Lower lobe of right lung (tissue), 2 donors: ENCODE measurements around the gene CD84. TPM values are rescaled to one million over a fixed set of nuclear protein-coding genes. Genes with fewer than 3 reads are reported as not detected.

ENCODE experiments used
- ATAC-seq, 2 donors: fragments of 200-7000 bp; cut with Tn5 transposase; one replicate each; pipeline ENCODE4 v1.9.1; 2020 to 2022; ENCODE audit warnings: mild to moderate bottlenecking in 2 of 2, moderate library complexity in 2 of 2
- DNase-seq: peaks from one replicate; pipeline ENCODE4 v3.0.0-alpha.2; 2020
- H3K27ac ChIP-seq: fragments of 200-600 bp; one replicate; pipeline ENCODE4 v1.8.0; 2022
- H3K27me3 ChIP-seq: fragments of 200-600 bp; one replicate; pipeline ENCODE4 v1.8.0; 2022; ENCODE audit warnings: low read depth
- H3K36me3 ChIP-seq: fragments of 200-600 bp; one replicate; pipeline ENCODE4 v1.8.0; 2022; ENCODE audit warnings: mild to moderate bottlenecking
- H3K4me1 ChIP-seq: fragments of 200-600 bp; one replicate; pipeline ENCODE4 v1.8.0; 2022
- H3K4me3 ChIP-seq: fragments of 200-600 bp; one replicate; pipeline ENCODE4 v1.8.0; 2022; ENCODE audit warnings: mild to moderate bottlenecking
- H3K9me3 ChIP-seq: fragments of 200-600 bp; one replicate; pipeline ENCODE4 v1.8.0; 2022
- intact Hi-C: fragments of 100-400 bp; cut with DNase I; formaldehyde crosslinking; loops from one replicate; pipeline ENCODE4 v1.11.0; 2022
- total RNA-seq: library from RNA; stranded (reverse); fragmentation: NEBNext Ultra II Directional; extraction: Animal tissue kit (Norgen Biotek cat#: 25700); gene quantifications from one replicate; pipeline ENCODE4 v1.2.1, GENCODE V29; 2021
- TF ChIP-seq, protein P1 (sequence below): fragments of 200-600 bp; IDR thresholded peaks from one replicate; pipeline ENCODE4 v1.8.0; 2022; ENCODE audit warnings: antibody characterized with exemption, mild to moderate bottlenecking
- donor health status: DM: no; HTN: yes; CAD: no; lungs with severe emphysema.

CD84 gene
- total RNA-seq, 1 donor from 2014 or later, result 24.1 TPM

DNA sequence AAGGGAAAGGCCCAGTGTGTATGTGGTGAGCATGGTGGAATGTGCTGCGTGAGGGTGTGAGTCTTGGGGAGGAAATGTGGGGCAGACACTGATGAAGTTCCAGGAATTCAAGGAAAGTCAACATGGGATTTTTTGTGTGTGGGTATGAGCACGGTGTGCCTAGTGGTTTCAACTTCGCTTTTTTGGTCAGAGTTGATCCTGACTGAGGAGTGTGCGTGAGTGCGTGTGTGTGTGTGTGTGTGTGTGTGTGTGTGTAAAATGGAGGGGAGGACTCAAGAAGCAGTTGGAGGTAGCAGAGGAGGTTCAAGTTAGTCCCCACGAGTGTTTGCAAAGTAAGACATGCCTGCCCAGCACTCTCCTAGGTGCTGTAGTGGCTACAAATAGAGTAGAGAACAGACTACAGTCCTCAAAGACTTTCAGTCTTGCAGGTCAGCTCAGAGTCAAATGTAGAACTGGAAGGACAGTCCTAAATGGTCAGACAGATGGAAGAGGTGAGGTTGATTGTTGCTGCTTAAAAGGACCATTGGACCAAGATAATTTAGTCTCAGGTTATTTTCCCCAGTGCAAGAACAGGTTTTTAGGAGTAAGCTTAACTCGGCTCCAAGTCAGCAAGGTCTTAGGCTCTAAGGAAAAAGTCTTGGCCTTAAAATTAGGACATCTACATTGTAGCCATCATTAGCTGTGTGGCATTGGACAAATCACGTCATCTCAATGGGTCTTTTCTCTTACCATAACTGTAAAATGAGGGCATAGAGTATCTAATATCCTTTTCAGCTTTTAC is 42.5 kb upstream of the CD84 start:
- Histone ChIP-seq H3K27ac (no peak overlapping the region), H3K4me1 (peaks cover 4% of the 10 kb centered on the region)
- no peak for ATAC-seq

DNA sequence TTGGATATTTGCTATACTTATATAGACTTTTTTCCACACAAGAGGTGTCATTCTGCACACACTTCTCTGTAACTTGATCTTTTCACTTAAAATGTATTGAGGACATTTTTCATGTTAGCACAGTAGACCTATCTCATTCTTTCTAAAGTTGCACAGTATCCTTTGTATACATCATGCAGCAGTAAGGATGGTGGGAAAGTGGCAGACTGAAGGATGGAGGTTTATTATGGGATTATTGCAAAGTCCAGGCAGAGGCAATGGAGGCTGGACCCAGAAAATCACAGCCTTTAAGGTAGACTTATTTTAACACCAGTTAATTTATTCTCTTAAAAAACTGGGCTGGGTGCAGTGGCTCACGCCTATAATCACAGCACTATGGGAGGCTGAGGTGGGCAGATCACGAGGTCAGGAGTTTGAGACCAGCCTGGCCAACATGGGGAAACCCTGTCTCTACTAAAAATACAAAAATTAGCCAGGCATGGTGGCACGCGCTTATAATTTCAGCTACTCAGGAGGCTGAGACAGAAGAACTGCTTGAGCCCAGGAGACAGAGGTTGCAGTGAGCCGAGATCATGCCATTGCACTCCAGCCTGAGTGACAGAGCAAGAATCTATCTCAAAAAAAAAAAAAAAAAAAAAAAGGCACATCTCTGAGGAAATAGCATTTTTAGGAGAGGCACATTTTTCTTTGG is 41.8 kb upstream of the CD84 start:
- TF ChIP-seq, protein P1, sequence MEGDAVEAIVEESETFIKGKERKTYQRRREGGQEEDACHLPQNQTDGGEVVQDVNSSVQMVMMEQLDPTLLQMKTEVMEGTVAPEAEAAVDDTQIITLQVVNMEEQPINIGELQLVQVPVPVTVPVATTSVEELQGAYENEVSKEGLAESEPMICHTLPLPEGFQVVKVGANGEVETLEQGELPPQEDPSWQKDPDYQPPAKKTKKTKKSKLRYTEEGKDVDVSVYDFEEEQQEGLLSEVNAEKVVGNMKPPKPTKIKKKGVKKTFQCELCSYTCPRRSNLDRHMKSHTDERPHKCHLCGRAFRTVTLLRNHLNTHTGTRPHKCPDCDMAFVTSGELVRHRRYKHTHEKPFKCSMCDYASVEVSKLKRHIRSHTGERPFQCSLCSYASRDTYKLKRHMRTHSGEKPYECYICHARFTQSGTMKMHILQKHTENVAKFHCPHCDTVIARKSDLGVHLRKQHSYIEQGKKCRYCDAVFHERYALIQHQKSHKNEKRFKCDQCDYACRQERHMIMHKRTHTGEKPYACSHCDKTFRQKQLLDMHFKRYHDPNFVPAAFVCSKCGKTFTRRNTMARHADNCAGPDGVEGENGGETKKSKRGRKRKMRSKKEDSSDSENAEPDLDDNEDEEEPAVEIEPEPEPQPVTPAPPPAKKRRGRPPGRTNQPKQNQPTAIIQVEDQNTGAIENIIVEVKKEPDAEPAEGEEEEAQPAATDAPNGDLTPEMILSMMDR, result no peak
- no peaks in the 10 kb centered on the region for H3K36me3 ChIP-seq
- intact Hi-C loops, result no loop called here
- H3K4me3 ChIP-seq, result no peak overlapping the region
- H3K27ac ChIP-seq, result no peak overlapping the region
- no peaks in the 10 kb centered on the region for H3K27me3 ChIP-seq
- H3K4me1 ChIP-seq, result no peaks in the 10 kb centered on the region
- ATAC-seq (no peak), DNase-seq (no peak)
- H3K9me3 ChIP-seq, result no peaks in the 10 kb centered on the region

More for the DNA sequence above, 42.5 kb upstream of the CD84 start:
- intact Hi-C loops, result no loop called here
- Histone ChIP-seq H3K36me3 (no peaks in the 10 kb centered on the region), H3K9me3 (no peaks in the 10 kb centered on the region), H3K4me3 (no peak overlapping the region), H3K27me3 (no peaks in the 10 kb centered on the region)
- no peak for DNase-seq
- TF ChIP-seq, protein P1, result no peak

DNA sequence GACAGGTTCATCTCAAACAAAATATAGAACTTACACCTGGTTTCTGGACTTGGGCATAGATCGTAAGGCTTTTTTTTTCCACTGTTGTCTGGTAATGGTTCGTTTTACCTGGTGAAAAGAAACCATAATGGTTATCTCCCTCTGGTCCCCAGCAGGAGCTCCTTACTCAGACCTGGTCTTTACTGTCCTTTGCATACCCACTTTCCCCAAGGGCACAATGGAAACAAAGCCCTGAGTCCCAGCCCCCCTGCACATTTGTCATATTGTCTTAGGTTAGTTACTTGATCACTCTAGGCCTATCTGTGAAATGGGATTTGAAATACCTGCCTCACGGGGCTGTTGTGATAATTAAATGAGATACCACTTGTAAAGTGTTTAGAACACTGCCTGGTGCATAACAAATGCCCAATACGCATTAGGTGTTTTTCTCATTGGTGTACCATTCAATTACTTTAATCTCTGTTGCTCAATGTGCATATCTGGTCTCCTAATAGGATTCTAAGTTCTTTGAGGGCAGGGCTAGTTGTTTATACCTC is 40.5 kb upstream of the CD84 start:
- intact Hi-C loops, result no loop called here
- Histone ChIP-seq H3K27me3 (no peaks in the 10 kb centered on the region), H3K27ac (no peak overlapping the region), H3K4me3 (no peak overlapping the region), H3K4me1 (no peaks in the 10 kb centered on the region), H3K9me3 (no peaks in the 10 kb centered on the region), H3K36me3 (no peaks in the 10 kb centered on the region)
- no peak for DNase-seq
- no peak for ATAC-seq
- TF ChIP-seq, protein P1, result no peak

DNA sequence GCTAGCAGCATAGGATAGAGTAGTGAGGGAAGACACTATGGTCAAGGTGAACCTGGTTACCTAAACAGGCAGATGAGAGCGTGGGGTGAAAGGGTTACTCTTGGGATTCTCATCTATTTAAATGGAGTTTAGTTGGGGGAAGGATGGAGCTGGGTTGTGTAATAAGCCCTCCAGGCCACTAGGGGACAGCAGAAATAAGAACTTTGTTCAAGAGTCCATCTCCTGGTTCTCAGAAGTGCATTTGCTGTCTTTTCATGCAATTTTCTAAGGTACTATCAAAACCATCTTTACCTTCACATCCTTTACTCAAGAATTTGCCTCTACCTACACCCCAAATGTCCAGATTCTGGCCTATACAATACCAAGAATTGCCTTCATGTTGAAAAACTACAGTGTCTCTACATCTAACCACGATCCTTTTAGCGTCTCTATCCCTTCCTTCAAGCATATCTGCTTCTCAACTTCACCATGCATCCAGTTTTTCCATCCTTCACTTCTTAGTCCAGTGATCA is 39.5 kb upstream of the CD84 start:
- Histone ChIP-seq H3K36me3 (no peaks in the 10 kb centered on the region), H3K27ac (no peak overlapping the region), H3K4me3 (no peak overlapping the region), H3K27me3 (no peaks in the 10 kb centered on the region), H3K4me1 (no peaks in the 10 kb centered on the region), H3K9me3 (no peaks in the 10 kb centered on the region)
- DNase-seq, result no peak
- peak in 1 of 2 donors; percentile 32 for ATAC-seq
- intact Hi-C loops, result no loop called here
- TF ChIP-seq, protein P1, result peak; percentile 58

DNA sequence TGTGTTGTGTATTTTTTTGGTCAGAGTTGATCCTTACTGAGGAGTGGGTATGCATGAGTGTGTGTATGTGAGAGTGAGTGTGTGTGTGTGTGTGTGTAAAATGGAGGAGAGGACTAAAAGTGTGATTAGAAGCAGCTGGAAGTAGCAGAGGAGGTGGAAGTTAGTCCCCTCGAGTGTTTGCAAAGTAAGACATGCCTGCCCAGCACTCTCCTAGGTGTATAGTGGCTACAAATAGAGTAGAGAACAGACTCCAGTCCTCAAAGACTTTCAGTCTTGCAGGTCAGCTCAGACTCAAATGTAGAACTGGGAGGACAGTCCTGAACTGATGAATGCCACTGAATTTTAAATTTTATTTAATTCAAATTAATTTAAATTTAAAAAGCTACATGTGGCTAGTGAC is 39.0 kb upstream of the CD84 start:
- no peak overlapping the region for H3K4me3 ChIP-seq
- no peaks in the 10 kb centered on the region for H3K4me1 ChIP-seq
- DNase-seq (no peak), ATAC-seq (no peak)
- intact Hi-C loops, result no loop called here
- no peaks in the 10 kb centered on the region for H3K9me3 ChIP-seq
- H3K27me3 ChIP-seq, result no peaks in the 10 kb centered on the region
- no peak overlapping the region for H3K27ac ChIP-seq
- TF ChIP-seq, protein P1, result no peak
- H3K36me3 ChIP-seq, result no peaks in the 10 kb centered on the region
